ENCODE data around the gene CD82.

- TF ChIP-seq EZH2phosphoT487 (IDR thresholded peaks at IDR 0.05; ENCODE audit: insufficient read depth, low read depth) (no peak), EZH2 (IDR thresholded peaks at IDR 0.05; ENCODE audit: insufficient read depth, poor library complexity, severe bottlenecking) (no peak)
These were observed 3.3 kb upstream of the CD82 start for GRCh38 chr11:44561964-44562734.

All from GM23248 (cell line).